OCI-M2 (cell line): ENCODE data around the gene TMC1.

ENCODE experiments used
- DNase-seq: peaks from one replicate; lab custom pipeline; 2025; ENCODE audit not compliant: unreplicated experiment; lab: John Stamatoyannopoulos, UW

TMC1 gene

GRCh38 chr9:72665421-72665820 lies 144.0 kb downstream of the TMC1 start:
- DNase-seq, result no peak

GRCh38 chr9:72667181-72667580 lies 145.8 kb downstream of the TMC1 start:
- DNase-seq, result no peak

DNA sequence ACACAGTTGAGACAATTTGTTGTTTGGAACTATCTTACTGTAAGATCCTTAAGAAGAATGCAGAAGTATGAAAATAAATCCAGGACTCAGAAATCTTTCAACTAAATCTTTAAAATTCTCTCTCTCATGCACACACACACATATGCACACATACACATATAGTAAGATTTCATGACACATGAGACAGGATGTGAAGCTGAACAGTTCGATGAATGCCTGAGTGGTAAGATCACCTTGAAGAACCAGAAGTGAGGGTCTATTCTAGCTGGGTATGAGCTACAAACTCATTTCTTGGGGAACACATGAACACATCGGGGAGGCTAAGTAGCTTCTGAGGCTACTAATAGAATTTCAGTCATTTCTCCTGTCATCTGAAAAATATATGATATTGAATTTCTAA lies 153.6 kb downstream of the TMC1 start:
- DNase-seq, result no peak

GRCh38 chr9:72675586-72675985 lies 154.2 kb downstream of the TMC1 start:
- no peak for DNase-seq

- no peak for DNase-seq
Observed at GRCh38 chr9:72680593-72681282, 159.3 kb downstream of the TMC1 start.

DNA sequence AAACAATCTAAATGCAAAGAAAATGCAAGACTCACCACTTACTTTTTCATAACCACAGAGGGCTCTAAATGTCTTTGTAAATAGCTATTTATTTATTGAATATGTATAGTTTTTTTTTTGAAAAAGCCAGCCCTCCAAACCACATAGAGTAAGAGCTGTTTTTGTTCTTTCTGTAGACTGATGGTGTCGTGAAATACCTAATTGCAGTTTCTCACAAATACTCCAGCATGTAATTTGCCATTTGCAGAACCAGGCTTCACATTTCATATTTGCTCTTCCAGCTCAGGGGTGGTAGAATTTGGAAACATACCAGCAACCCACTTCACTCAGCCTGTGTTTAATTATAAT lies 159.8 kb downstream of the TMC1 start:
- DNase-seq, result no peak

- DNase-seq, result no peak
Observed at GRCh38 chr9:72684615-72685014, 163.2 kb downstream of the TMC1 start.

- DNase-seq, result no peak
Observed at GRCh38 chr9:72685911-72686310, 164.5 kb downstream of the TMC1 start.

GRCh38 chr9:72687331-72687730 lies 165.9 kb downstream of the TMC1 start:
- no peak for DNase-seq

DNA sequence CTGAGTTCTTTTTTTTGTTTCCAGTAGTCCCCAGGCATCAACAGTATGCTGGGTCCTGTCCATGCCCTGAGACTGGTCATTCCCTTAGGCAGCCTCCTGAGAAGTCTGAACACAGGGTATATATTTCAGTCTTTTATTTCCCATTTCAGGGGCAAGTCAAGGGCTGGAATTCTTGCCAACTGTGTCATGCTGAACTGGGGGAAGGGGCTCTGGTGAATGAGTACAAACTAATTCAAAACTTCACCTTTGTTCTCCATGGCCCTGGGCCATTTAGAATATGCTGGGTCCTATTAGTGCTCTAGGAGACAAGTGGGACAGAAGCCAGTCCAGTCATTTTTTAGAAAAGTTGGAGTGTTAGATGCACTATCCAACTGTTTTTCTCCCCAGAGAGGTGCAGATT lies 170.3 kb downstream of the TMC1 start:
- no peak for DNase-seq

DNA sequence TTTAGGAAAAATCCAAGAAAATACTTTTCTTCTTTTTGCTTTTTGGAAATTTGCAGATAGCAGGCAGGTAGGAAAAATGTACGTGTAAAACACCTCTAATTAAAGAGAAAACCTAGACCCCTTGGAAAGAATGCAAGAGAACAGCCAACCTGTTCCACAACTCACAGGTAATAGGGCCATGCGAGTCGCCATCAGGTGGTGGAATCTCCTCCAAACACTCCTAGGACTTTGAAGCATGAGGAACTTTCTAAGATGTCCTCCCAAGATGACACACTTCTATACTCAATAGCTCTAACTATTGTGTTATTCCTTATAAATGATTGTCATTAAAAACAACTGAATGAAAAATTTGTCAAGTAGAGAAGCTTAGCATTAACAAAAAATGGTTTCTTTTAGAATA lies 174.0 kb downstream of the TMC1 start:
- DNase-seq, result no peak

DNA sequence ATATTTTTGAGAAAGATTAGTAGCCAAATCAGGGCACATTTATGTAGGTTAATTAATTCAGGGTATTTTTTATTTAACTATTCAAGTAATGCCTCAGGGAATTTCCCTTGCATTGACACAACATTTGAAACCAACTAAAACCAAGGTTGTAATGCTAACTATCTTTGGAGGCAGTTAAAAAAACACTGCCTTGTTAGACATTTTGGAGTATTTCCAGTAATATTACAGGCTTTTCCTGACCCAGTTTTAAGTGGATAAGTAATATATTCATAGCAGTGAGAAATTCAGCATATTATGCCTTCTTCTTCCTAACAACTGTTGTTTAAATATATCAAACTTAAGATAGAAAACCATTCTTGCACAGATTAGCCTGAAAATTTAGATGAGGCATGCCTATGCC lies 175.1 kb downstream of the TMC1 start:
- no peak for DNase-seq

DNA sequence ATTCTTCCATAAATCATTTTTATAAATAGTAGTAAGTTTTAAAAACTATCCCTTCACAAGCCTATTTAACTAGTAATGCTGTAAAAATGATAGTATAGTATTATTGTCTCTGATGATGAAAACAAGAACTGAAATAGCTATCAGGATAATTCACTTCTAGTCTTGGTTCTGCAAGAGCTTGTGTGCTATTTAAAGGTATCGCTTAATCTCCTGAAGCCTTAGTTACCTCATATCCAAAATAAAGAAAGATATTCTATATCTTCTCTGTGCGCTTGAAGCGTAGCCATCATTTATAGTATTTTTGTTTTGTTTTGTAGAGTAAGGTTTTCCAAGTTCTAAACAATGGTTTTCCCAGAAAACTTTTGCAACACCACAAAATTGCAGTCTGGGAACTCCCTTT lies 180.1 kb downstream of the TMC1 start:
- no peak for DNase-seq

- DNase-seq, result no peak
Observed at GRCh38 chr9:72703574-72703973, 182.2 kb downstream of the TMC1 start.

GRCh38 chr9:72704688-72705375 lies 183.4 kb downstream of the TMC1 start:
- DNase-seq, result no peak

- no peak for DNase-seq
Observed at GRCh38 chr9:72718503-72718902, 197.1 kb downstream of the TMC1 start.

DNA sequence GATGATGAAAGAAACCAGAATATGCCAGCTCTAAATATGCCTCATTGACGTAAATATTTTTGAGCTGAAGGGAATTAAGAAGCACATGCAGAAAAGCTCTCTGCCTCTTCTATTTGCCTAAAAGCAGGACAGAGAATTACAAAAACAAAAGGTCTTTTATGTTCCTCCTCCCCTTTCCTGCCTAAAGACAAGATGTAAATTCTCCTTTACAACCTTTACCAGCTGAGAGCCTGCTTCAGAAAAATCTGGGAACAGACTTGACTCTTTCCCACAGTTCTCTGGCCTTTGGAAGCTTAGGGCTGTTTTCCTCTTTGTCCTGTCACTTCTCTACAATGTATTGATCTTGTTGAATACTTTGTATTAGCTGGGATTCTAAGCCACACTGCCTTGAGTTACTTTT lies 199.7 kb downstream of the TMC1 start:
- DNase-seq, result no peak

GRCh38 chr9:72726947-72727346 lies 205.5 kb downstream of the TMC1 start:
- DNase-seq, result no peak

DNA sequence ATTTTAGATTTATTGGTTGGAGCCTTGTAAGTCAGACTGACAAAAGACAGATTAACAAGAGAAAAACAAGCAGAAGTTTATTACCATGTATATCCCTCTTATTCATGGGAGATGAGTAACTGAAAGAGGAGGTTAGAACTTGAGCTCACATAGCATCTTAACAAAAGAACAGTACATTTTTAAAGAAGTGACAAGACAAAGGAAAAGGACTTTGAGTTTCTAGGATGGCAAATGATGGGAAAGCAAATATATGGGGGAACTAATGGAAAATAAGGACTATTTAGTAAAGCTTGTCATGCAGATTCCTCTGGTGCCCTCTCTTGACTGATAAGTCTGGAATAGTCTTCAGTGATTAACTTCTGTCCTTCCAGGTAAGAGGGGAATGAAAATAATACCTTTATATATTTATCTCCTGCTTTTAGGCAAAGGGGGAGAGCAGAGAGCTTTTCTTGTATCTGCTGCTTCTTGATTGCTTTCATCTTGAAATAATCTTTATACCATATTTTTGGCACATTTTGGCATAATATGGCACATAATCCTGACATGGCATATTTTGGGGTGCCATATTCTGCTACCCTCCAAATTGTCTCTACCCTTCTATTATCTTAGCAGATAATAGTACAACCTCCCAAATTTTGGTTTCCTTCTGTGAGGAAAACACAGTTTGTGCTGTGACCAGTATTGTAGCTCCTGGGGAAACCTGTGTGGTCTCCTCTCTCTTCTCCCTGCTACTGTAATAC lies 206.8 kb downstream of the TMC1 start:
- no peak for DNase-seq

- DNase-seq, result no peak
Observed at GRCh38 chr9:72733895-72734294, 212.5 kb downstream of the TMC1 start.

GRCh38 chr9:72734631-72735030 lies 213.2 kb downstream of the TMC1 start:
- no peak for DNase-seq

DNA sequence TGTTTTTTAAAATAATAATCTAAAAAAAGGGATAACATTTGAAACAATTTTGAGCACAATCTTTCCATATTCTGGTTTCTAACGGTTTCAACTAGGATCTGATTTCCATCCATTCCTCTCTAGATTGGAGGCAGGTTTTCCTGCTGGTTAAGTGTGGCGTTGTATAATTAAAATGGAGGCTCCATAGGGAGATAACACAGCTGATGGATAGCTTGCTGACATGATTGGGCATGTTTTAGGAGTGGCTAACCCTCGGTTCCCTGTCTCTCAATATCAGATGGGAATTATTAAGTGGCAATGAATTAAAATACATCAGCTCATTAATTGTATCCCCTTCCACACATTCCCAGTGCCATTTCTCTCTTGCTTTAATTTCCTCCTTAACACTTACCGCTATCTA lies 222.4 kb downstream of the TMC1 start:
- DNase-seq, result no peak
